Lower leg skin (tissue), 4 donors: ENCODE measurements around the gene NKIRAS2. TPM values are rescaled to one million over a fixed set of nuclear protein-coding genes. Genes with fewer than 3 reads are reported as not detected.
A peak's percentile ranks its signal among the peaks of the same experiment; 100 is the strongest.

Experiments used
- DNase-seq, 2 donors: peaks; one replicate each; pipeline ENCODE4 v3.0.0-alpha.2; 2019; ENCODE audit warnings: low spot score in 2 of 2
- H3K4me3 ChIP-seq: fragments of 200-600 bp; sonication (generic); 2 replicates; pipeline ENCODE4 v1.5.1; 2017; ENCODE audit warnings: mild to moderate bottlenecking, low read depth; ENCODE audit not compliant: poor library complexity, severe bottlenecking
- POLR2A ChIP-seq, 2 donors: fragments of 450-650 bp; IDR thresholded peaks; one replicate each; pipeline ENCODE4 v1.6.1; 2016 to 2017; ENCODE audit warnings: antibody characterized with exemption in 2 of 2, mild to moderate bottlenecking in 1 of 2, moderate library complexity in 1 of 2
- WGBS, 2 donors: methylation state at CpG; one replicate each; pipeline ENCODE4 v1.1.5; 2018; 5-methylcytosine and 5-hydroxymethylcytosine counted together
- intact Hi-C: fragments of 100-400 bp; cut with DNase I; formaldehyde crosslinking; loops from one replicate; pipeline ENCODE4 v1.15.0; 2023; ENCODE audit warnings: low total_unique reads
- total RNA-seq, 4 donors: library from RNA; depleted of rRNA; stranded (reverse); fragments of >200 nt; gene quantifications; one replicate each; pipeline ENCODE4 v1.1.0, GENCODE V29; 2016
- TF ChIP-seq, protein P1 (sequence below), 3 donors: fragments of 450-650 bp; IDR thresholded peaks; one replicate each; pipeline ENCODE4 v1.5.1; 2016; ENCODE audit warnings: antibody characterized with exemption in 3 of 3, mild to moderate bottlenecking in 3 of 3, moderate library complexity in 2 of 3

NKIRAS2 gene
- total RNA-seq, 4 donors from 2014 or later = 44.6 to 57.9 (median 52.3) TPM

DNA sequence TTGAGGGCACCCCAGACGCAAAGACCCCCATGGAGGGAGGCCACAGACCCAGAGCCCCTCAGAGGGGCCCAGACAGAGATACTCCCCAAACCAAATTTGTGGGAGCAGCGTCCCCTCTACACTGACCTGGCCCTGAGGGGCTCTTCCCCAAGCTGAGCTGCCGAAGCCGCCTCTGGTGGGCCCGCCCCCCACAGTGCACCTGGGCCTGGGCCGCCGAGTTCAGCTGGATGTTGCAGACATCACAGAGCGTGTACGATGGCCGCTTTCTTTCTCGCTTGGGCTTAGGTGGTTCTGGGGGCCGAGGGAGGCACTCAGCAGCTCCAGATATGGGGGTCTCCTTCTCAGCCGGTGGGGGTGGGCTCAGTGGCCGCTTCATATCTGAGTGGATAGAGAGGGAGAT lies 42.8 kb downstream of the NKIRAS2 start:
- no peak overlapping the region for H3K4me3 ChIP-seq
- 88 to 91% methylated on average over 14 of the region's 14 CpGs for WGBS, 2 donors
- TF ChIP-seq POLR2A (IDR thresholded peaks at IDR 0.05) = no peak
- TF ChIP-seq, protein P1, sequence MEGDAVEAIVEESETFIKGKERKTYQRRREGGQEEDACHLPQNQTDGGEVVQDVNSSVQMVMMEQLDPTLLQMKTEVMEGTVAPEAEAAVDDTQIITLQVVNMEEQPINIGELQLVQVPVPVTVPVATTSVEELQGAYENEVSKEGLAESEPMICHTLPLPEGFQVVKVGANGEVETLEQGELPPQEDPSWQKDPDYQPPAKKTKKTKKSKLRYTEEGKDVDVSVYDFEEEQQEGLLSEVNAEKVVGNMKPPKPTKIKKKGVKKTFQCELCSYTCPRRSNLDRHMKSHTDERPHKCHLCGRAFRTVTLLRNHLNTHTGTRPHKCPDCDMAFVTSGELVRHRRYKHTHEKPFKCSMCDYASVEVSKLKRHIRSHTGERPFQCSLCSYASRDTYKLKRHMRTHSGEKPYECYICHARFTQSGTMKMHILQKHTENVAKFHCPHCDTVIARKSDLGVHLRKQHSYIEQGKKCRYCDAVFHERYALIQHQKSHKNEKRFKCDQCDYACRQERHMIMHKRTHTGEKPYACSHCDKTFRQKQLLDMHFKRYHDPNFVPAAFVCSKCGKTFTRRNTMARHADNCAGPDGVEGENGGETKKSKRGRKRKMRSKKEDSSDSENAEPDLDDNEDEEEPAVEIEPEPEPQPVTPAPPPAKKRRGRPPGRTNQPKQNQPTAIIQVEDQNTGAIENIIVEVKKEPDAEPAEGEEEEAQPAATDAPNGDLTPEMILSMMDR (IDR thresholded peaks at IDR 0.05) = no peak
- intact Hi-C loops = no loop called here
- DNase-seq = no peak

DNA sequence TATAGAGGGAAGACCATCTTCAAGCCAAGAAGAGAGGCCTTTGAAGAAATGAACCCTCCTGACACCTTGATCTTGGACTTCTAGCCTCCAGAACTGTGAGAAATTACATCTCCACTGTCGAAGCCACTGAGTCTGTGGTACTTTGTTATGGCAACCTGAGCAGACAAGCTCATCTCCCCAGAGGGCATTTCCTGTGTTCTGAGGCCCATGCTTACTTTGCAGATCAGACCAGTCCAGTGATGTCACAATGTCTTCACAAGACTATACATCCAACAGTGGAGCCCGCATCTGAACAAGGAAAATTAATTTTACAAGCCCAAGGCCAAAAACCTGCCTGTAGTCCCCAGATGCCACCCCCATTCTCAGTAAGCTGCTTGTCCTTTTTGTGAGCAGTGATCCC lies 45.3 kb downstream of the NKIRAS2 start:
- TF ChIP-seq, protein P1 (IDR thresholded peaks at IDR 0.05) = no peak
- TF ChIP-seq POLR2A (IDR thresholded peaks at IDR 0.05) = no peak
- DNase-seq = no peak
- intact Hi-C loops = loop anchor here (5.0 kb wide), 1 partner anchor 52 kb away; no protein-coding TSS in a partner anchor
- 73 to 78% methylated on average over 2 of the region's 2 CpGs for WGBS, 2 donors
- H3K4me3 ChIP-seq = no peak overlapping the region

DNA sequence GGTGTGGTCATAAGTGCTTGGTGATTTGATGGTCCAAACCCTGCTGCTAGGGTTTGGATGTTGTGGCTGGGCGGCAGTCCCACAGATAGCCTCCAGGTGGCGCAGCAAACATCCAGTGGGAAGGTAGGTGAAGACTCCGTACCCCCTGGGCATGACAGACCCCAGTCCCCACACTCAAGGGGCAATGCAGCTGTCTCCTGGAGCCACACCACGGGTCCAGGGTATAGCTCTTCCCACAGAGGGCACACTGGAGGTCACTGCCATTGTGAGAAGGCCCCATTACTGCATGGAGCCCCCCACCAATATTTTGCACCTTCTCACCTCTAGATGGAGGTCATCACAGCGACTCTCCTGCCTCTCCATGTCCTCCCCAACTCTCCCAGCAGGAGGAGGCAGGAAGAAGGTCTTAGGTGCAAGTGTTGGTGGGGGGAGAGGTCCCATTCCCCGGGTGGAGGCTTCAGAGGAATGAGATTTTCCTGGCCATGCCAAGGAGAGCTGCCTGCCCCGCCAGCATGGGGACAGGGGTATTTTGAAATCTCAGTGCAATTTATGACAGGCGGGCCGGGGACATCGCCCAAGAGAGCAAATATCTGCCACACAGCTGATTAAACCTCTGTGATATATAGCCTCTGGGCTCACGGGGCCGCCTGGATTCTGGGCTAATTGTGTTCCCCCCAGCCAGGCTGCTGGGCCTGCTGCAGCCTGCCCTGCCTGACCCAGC lies 47.6 kb downstream of the NKIRAS2 start:
- peak; percentile 56 to 95 for DNase-seq
- WGBS, 2 donors = 15 to 17% methylated on average over 11 to 12 of the region's 12 CpGs
- TF ChIP-seq, protein P1 (IDR thresholded peaks at IDR 0.05) = peak in 1 of 3 donors; percentile 74
- TF ChIP-seq POLR2A (IDR thresholded peaks at IDR 0.05) = no peak
- intact Hi-C loops = loop anchor here (5.0 kb wide), 1 partner anchor 50 kb away; no protein-coding TSS in a partner anchor
- no peak overlapping the region for H3K4me3 ChIP-seq

DNA sequence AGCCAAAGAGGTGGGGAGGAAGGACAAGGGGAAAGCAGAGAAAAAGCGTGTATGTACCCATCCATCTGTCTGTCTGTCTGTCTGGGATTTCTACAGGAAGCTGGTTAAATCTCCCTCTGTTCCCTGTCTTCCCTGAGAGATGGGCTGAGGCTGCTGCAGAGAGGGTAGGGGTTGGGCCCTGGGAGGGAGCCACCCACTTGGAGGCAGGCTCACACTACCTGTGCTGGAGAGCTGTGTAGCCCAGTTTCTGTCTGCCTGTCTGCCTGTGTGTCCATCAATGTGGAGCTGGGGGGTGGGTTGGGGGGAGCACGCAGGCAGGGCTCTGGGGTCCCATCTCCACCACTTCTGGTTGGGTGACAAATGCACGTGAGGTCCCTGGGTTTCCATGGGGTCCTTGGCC lies 49.1 kb downstream of the NKIRAS2 start:
- no peak overlapping the region for H3K4me3 ChIP-seq
- intact Hi-C loops = loop anchor here (5.0 kb wide), 1 partner anchor 48 kb away; no protein-coding TSS in a partner anchor
- 78 to 85% methylated on average over 3 of the region's 3 CpGs for WGBS, 2 donors
- DNase-seq = no peak
- TF ChIP-seq POLR2A (IDR thresholded peaks at IDR 0.05) = no peak
- TF ChIP-seq, protein P1 (IDR thresholded peaks at IDR 0.05) = no peak

DNA sequence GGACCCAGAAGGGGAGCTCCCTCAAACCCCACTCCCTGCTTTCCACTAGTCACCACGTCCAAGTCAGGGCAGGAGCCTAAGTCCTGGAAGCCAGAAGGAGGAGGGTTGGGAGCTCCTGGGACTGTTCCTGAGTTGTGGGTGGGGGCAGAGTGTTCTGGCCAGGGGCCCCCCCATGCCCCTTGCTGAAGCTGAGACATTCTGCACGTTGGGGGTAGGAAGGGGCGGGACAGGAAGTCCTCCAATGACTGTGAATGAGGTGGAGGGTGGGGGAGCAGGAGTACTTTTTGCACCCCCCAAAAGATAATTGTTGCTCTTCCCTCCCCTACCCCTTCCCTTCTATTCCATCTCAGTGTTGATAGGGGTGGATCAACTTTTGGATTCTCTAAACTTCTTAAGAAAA lies 51.9 kb downstream of the NKIRAS2 start:
- 17 to 21% methylated on average over 3 of the region's 3 CpGs for WGBS, 2 donors
- intact Hi-C loops = no loop called here
- TF ChIP-seq, protein P1 (IDR thresholded peaks at IDR 0.05) = no peak
- TF ChIP-seq POLR2A (IDR thresholded peaks at IDR 0.05) = no peak
- DNase-seq = no peak
- H3K4me3 ChIP-seq = no peak overlapping the region
